HG02678 (cell line): Measurements from ENCODE around the gene CCNYL1.
A peak's percentile ranks its signal among the peaks of the same experiment; 100 is the strongest.
"Not testable (repeated sequence)": the region's sequence is repeated elsewhere in the genome, so short reads cannot be mapped to it uniquely, and the experiment has no call there.

Experiments
- ATAC-seq: cut with Tn5 transposase; IDR thresholded peaks from one replicate; pipeline ENCODE4 v1.9.1; 2021; ENCODE audit warnings: mild to moderate bottlenecking, moderate library complexity; ENCODE audit not compliant: unreplicated experiment

Gene CCNYL1

DNA sequence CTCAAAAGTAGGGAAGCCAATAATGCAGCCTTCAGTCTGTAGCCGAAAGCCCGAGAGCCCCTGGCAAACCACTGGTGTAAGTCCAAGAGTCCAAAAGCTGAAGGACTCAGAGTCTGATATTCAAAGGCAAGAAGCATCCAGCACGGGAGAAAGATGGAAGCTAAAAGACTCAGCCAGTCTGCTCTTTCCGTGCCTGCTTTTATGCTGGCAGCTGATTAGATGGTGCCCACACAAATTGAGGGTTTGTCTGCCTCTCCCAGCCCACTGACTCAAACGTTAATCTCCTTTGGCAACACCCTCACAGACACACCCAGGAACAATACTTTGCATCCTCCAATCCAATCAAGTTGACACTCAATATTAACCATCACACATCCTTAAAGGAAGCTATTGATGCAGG is 14.5 kb upstream of the CCNYL1 start:
- not testable (repeated sequence) for ATAC-seq

DNA sequence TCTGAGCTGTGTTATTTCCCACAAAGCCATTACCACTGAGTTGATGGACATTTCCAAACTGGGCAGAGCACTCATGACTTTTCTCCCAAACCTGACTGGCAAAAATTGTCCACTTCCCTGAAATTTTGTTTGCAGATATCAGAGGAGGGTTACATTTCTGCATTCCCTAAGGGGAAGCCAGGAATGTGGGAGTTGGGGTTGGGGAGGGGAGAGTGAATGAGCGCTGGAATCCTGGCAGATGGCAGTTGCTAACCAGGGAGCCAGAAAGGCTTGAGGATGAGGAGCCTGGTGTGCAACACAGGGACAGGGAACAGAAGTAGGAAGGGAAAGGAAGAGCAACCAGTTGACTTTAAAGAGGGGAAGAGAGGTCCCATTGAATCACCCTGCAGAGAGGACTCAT is 14.0 kb upstream of the CCNYL1 start:
- ATAC-seq = no peak

DNA sequence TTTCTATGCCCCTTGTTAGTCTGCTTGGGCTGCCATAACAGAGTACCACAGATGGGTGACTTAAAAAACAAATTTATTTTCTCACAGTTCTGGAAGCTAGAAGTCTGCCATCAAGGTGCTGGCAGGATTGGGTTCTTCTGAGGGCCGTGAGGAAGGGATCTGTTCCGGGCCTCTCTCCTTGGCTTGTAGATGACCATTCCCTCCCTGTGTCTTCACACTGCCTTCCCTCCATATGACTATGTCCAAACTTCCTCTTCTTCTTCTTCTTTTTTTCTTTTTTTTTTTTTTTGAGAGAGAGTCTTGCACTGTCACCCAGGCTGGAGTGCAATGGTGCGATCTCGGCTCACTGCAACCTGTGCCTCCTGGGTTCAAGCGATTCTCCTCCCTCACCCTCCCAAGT is 13.1 kb upstream of the CCNYL1 start:
- no peak for ATAC-seq

DNA sequence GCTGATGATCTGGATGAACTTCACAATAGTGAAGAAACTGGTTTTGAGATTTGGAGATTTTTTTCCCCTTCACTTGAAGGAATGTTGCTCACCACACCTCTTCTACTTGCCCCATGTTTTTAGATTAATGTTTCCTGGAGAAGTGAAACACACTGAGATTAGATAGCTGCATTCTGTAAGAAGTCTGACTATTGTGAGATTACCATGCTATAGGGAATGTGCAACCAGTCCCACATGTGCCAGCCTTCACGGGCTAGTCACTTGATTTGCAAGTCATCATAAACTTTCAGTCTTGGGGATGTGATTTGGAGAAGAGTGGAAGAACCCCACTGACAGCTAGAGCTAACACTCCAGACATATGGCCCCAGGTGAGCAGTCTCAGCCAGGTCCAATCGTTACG is 7.4 kb upstream of the CCNYL1 start:
- no peak for ATAC-seq

DNA sequence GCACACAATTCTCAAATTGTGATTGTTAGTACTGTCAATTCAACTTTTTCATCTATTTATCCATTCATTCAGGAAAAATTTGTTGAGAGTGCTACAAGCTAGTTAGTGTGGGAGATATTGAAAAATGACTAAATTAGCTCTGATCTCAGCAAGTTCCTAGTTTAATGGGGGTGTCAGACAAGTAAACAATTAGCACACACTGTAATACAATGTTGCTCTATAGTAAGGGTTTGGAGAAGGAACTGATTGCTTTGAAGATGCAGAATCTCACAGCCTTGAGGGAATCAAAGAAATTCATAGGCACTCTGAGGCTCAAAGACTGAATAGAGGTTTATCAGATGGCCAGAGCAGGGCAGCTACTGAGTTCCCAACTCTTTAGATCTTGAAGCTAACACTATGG is 6.8 kb upstream of the CCNYL1 start:
- no peak for ATAC-seq

DNA sequence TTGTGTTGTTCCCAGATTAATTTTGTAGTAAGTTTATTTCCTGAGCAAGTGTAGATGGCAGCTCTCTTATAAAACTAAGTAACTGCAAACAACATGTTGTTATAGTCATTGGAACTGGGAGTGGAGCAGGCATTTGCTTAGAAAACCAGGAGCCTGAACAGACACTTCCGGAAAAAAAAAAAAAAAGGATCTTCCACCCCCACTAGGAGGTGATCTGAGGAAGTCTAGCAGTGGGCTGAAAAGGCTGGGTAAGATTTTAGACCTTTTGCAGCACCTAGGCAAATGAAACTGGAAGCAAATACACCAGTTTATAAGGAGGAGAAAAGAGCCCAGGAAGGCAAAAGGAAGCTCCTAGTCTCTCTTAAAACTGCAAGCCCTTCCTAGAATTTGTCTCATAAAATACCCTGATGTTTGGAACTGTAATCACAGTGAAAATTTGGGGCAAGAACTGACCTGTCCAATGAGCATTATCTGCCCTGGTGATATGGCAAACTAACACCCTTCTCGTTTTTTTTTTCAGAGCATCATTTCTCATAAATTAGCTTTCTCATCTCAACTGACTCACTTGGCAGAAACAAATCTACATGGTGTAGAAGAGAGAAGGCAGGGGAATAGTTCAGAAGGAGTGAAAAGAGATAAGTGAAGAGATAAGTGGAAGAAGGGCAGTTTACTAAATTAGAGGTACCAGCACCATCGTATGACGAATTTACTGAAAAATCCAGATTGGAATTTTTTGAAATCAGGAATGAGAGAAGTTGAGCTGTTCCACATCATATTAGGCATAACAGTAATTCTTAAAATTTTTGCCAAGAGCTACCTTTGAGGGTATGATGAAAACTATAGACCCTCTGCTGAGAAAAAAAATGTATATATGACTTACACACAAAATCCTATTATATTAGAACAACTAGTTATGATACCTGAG is 4.2 kb upstream of the CCNYL1 start:
- ATAC-seq = no peak

DNA sequence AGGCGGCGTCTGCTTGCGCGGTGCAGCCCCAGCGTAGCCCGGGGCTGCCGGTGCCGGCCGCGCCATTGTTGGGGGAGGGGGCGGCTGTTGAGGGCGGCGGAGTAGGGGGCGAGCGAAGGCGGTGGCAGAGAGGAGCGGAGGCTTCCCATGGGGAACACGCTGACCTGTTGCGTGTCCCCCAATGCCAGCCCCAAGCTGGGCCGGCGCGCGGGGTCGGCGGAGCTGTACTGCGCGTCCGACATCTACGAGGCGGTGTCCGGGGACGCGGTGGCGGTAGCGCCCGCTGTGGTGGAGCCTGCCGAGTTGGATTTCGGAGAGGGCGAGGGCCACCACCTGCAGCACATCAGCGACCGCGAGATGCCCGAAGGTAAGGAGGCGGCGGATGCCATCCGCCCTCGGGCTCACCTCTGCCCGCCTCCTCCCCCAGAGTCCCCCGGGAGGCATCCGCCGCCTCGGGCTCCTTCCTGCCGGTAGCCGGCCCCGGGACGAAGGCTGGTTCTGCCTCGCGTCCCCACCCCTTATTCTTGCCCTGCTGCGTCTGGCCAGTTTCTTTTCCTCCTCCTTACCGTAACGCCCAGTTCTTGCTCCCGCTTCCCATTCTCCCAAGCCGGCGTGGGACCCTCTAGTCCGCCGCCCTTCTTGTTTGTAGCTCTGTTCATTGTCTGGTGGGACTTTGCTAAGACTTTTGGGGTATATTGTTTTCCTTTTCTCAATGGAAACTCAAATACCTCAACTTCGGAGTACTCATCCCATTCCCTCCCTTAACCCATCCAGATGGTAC is 500 bp downstream of the CCNYL1 start:
- ATAC-seq = peak; percentile 23

DNA sequence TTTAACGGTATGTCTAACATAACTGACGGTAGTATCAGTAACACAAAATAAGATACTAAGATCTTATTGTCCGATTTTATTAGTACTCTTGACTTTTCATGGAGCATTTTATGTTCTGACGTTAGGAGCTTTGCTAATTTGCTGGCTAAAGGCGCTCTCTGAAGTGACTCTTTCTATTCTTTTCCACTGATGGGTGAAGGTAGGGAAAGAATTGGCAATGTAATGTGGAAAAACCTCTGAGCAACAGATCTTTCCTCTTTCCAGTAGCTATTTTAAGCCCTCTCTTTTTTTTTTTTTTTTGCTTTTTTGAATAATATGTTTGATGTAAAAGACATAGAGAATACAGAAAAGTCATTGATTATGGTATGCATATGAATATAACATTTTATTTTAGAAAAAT is 4.6 kb downstream of the CCNYL1 start:
- no peak for ATAC-seq

DNA sequence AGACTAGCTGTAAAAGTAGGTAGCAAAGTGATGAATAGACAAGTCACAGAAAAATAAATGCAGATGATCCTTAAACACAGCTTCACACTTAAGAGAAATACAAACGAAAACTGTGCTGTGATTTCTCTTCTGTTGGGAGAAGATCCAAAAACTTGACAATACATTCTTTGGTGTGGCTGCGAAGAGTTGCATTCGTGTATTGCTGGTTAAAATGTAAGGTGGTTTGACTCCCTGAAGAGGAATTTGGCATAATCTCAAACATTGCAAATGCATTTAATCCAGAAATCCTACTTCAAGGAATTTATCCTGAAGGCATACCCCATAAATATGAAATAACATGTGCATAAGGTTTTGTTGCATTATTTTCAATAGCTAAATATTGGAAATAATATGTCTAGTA is 7.1 kb downstream of the CCNYL1 start:
- no peak for ATAC-seq

DNA sequence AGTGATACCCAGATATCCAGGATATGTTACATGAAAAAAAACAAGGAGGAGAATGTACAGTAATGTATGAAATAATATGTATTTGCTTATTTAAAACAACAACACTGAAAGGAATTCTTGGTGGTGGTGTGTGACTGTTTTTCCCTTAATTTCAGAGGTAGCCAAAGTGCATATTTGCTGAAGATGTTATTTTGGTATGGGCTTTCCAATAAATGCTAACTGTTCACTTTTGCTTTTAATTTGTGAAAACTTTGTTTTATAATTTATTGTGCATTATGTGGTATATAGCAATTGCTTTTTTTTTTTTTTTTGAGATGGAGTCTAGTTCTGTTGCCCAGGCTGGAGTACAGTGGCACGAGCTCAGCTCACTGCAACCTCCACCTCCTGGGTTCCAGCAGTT is 7.6 kb downstream of the CCNYL1 start:
- ATAC-seq = no peak

DNA sequence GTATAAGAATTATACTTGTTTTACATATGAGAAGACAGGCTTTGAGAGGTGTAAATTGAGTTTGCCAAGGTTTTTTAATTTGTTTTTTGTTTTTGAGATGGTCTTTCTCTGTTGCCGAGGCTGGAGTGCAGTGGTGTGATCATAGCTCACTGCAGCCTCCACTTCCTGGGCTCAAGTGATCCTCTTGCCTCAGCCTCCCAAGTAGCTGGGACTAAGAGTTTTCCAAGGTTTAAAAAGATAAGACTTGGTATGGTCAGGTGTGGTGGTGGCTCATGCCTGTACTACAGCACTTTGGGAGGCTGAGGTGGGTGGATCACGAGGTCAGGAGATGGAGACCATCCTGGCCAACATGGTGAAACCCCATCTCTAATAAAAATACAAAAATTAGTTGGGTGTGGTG is 8.2 kb downstream of the CCNYL1 start:
- not testable (repeated sequence) for ATAC-seq

DNA sequence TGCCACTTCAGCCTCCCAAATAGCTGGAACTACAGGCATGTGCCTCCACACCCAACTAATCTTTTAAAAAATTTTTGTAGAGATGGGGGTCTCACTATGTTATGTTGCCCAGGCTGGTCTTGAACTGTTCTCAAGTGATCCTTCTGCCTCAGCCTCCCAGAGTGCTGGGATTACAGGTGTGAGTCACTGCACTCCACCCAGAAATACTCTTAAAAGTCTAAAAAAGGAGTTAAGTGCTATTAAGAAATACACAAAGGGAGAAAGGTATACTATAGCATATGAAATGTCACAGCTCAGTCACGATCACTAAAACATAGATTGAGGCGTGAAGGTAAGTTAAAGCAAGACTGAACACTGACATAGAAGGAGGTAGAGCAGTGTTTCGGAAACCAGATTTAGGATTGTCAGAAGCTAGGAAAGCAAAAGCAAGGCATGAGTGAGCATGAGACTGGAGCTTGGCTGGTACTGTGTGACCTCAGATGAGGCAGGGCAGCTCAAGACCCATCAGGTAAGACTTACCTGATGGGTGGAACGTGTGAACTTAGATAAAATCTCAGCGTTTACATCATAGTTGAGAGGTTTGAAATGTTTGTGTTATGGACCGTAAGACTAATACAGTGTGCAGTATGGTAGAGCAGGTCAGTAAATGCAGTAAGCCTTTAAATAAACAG is 9.2 kb downstream of the CCNYL1 start:
- no peak for ATAC-seq

DNA sequence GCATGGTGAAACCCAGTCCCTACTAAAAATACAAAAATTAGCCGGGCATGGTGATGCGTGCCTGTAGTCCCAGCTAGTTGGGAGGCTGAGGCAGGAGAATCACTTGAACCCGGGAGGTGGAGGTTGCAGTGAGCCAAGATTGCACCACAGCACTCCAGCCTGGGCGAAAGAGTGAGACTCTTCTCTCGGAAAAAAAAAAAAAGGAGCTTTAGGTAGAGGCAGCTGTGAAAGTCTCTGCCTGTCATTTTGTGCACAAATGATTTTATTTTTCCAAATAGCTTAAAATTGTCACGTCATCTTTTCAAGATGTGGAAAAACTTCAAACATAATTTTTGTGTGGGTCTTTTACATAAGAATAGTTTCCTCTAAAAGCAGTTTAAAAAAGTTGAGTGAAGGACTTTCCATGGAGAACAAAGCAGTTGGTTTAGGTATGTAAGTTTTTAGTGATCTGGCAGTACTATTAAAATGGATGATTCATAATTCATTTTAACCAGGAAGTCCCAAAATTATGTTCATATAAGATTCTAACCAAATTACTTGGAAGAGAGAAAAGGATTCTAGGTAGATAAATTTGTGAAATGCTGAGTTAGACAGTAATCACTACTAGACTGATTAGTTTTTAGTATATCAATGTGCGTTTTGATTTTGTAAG is 11.5 kb downstream of the CCNYL1 start:
- no peak for ATAC-seq

DNA sequence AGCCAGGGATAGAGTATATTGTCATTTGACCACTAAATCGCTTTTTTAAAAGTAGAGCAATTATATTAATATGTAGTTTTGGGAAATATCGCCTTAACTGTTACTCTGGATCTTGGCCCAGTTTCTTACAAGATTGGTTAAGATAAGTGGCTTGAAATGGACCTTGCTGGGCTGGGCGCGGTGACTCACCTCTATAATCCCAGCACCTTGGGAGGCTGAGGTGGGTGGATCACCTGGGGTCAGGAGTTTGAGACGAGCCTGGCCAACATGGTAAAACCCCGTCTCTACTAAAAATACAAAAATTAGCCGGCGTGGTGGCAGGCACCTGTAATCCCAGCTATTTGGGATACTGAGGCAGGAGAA is 12.0 kb downstream of the CCNYL1 start:
- ATAC-seq = not testable (repeated sequence)

DNA sequence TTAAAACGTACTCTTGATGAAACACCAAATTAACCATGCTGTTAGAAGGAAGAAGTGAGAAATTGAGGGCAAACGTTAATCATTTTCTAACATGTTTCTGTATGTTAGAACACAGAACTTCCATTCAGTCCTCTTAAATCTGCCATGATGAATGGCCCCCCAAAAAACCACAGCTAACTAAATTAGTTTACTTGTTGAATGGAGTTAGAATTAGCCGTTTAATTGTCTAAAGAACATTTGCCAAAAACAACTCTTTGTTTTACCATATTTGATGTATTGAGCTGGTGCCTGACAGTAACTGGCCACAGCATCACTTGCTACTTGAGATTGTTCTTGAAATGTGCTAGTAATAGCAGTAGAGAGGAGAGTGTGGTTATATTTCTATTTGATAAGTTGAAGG is 12.7 kb downstream of the CCNYL1 start:
- ATAC-seq = peak; percentile 64

DNA sequence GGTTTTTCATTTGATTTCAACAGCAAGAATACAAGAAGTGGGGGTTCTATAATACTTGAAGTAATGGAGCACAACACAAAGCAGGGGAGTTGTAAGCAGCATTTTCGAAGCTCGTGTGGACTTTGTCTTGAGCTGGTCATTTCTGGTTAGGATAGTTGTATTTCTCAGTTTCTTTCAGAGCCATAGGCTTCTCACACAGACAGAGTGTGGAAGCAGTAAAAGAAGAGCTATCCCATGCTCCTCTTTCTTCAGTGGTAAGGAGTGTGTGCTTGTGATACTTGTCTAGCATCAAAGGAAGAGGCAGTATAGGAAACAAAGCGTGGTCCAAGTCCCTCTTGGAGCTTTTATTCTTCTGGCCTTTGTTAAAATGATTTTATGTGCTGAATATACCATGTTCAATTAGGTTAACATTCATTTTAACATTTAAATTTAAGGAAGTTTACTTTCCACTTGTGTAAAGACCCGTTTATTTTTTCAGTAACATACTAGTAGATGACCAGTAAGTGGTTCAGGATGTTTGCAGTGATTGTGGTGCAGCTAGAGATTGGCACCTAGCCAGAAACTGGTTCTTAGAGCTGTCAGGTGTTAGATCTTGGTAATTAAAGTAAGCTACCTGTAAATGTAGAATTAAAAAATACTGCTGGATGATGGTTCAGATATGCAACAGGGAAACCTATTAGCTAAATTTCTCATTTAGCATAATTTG is 14.6 kb downstream of the CCNYL1 start:
- no peak for ATAC-seq

DNA sequence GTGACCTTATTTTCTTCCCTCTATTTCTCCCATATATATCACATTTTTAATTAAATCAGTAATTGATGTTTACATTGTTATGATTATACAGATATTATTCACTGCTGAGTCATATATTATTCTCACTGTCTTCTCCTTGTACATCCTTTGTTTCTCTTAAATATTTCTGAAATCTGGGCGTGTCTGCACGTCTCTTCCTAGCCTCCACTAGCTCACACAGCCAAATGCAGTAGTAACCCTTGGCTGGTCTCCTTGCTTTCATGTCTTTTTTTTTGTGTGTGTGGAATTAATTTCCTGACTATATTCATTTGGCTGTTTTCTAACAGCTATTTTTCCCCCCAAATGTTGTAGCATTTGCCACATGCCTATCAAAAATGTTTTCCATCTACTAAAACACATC is 15.8 kb downstream of the CCNYL1 start:
- ATAC-seq = no peak

DNA sequence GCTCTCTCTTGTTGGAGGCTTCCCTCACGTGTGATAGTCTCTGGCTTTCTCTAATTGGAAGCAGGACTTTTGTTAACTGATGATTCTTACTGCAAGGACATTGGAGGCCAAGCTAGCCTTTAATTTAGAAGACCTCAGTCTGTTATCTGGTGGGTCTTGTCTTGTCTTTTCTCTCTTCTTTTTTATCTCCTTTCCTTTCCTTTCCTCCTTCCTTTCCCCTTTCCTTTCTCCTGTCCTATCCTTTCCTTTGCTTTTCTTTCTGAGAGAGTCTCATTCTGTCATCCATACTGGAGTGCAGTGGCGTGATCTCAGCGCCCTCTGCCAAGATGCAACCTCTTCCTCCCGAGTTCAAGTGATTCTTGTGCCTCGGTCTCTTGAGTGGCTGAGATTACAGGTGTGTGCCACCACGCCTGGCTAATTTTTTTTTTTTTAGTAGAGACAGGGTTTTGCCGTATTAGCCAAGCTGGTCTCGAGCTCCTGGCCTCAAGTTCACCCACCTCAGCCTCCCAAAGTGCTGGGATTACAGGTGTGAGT is 18.1 kb downstream of the CCNYL1 start:
- no peak for ATAC-seq

DNA sequence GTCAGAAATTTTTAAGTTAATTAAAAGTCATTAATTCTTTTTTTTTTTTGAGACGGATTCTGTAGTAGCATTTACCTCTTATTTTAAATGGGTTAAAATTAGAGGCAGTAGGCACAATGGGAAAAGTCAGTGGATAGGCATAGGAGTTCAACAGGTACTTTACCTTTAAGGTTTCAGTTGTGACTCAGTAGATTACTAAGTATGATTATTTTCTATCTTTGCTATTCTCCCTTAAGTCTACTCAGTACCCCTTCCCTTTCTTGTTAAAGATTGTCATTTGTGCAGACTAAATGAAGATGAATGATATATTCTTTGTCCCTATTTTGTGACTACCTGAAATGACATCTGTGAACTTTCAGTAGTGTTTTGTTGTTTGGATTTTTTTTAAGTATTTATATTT is 19.7 kb downstream of the CCNYL1 start:
- no peak for ATAC-seq

DNA sequence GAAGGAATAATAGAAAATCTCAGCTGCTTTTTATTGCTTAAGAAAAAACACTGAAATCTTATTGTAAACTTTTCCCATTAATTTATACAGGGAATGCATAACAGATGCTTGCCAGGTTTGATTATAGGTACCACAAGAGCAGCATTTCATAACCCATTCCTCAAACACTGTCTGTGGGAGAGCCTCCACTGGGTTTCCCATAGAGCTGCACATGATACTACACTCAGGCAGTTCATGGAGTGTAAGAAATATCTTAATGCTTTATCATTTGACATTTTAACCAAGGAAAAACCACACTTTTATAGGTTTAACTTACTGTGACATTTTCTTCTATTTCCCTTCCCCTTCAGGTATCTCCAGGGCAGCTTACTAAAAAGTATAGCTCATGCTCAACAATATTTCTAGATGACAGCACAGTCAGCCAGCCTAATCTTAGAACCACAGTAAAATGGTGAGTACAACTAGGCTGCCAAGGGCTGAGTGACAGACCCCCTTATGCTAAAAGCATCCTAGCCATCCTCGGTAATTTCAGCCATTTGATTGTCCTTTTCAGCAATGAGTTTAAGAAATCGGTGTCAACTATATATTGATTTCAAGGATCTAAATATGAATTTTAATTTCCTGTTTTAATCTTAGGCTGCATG is 22.3 kb downstream of the CCNYL1 start:
- ATAC-seq = no peak
